Activated CD4-positive, alpha-beta T cell treated with anti-CD3 and anti-CD28 coated beads, Interleukin-2, amount 50 U/mL, for 16 hours (primary cell): ENCODE data around the gene UMAD1.
"Not testable (repeated sequence)": the region's sequence is repeated elsewhere in the genome, so short reads cannot be mapped to it uniquely, and the experiment has no call there.

ENCODE experiments used
- DNase-seq: peaks from one replicate; pipeline ENCODE4 v3.0.0-alpha.2; 2020

The UMAD1 gene

DNA sequence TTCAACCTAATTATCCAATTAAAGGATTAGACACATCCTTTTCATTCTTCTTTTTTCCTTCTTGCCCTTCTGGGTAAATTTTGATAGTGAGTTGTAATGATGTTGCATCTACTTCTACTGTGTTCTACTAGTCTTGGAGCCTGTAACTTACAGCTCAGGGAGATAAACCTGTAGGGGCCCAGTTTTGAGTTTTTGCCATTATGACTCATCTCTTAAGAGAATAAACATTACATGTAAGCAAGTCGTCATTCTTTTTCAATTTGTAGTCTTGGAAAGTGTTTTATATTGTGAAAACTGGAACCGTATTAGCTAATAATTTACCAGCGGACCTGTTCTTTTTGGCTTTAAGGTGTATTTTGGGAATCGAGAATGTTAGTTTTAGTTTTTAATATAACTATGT lies 167.6 kb downstream of the UMAD1 start:
- no peak for DNase-seq

DNA sequence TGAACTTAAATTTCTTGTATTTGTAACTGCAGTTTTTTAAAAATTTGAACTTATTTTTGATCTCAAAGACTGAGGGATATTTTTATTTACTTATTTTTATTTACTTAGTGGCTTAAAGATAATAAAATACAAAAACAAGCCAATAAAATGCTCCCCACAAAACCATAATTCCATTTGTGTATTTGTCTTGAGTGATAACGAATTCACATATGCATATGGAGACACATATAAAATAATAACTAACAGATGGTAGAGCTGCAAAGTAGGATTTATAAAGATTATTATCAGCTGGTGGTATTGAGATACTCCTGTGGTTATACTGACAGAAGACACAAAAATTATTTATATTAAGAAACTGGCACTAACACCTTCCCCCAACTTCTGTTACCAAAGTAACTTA lies 168.1 kb downstream of the UMAD1 start:
- no peak for DNase-seq

DNA sequence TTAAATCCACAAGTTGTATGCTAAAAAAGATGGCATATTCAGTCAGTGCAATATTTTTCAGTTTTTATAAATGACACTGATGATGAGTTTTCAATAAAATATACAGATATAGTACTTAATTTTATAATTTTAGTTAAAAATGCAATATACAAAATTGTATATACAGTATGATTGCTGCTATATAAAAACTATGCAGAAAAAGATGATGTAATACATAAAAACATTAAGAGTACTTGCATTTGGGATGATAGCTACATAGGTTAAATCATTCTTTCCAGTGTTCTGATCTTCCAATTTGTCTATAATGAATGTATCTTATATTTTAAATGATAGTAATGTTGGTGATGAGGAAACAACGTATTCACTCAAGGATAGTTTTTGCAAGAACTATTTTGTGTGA lies 169.8 kb downstream of the UMAD1 start:
- no peak for DNase-seq

DNA sequence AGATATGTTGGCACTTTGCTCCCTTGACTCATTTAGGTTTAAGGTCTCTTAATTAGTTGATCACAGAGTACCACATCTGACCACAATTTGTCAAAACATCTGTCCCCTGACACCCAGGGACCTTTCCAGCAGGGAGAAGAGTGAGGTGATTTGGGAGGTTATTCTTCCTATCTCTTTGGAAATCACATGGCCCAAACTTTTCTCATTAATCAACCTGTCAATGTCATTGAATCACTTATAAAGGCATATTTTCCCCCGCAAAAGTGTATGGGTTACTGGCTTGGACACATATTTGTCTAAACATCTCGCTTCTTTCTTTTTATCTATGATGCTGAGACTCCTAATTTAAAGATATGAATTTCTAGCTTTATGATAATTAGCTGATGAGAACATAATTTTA lies 170.3 kb downstream of the UMAD1 start:
- DNase-seq, result no peak

DNA sequence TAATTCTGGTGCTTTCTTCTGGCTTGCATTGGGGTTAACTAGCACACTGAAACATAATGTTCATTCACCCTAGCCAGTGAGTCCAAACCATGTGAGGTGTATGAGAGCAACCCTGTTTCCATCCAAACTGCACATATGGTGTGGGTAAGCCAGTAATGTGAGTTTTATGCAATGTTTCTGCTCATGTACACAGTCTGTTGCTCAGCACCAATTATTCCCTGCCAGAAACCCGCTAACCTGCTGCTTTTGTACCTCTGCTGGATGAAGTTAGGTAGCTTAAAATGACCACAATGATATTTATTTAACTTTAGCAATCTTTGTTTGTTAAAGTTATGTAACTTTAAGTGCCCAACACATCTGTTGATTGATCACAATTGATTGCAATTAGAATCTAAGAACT lies 171.6 kb downstream of the UMAD1 start:
- DNase-seq, result no peak

DNA sequence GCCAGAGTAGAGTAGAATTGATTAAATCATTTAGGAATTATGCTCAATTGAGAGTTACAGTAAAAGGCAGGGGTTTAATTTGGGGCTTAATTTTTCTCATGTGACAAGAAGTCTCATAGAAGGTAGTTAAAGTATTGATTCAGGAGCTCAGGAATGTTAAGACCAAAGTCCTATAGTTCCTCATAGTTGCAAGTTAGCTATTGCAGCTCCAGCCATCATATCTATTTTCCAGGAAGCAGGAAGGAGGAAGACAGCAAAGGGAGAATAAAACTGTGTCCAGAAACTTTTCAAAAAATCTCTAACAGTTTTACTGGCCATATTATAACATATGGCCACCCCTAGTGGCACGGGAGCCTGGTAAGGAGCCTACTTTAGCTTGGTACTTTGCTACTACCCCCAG lies 174.8 kb downstream of the UMAD1 start:
- DNase-seq, result no peak

DNA sequence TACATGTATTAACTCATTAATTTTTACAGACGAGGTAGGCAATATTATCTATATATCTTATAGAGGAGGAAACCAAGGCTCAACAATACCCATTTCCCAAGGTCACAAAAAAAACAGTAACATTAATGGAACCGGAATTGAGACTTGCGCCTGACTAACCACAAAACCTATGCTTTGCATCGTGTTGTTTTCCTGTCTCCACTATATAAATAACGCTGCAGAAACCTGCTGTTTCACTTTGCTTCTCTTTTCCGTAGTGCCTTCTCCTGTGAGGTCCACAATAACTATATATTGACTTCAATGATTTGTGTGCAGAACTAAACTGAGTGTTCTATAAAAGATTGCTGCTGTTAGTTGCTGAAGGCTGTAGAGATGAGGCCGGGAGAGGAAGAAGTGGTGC lies 175.5 kb downstream of the UMAD1 start:
- DNase-seq, result peak; percentile 51

DNA sequence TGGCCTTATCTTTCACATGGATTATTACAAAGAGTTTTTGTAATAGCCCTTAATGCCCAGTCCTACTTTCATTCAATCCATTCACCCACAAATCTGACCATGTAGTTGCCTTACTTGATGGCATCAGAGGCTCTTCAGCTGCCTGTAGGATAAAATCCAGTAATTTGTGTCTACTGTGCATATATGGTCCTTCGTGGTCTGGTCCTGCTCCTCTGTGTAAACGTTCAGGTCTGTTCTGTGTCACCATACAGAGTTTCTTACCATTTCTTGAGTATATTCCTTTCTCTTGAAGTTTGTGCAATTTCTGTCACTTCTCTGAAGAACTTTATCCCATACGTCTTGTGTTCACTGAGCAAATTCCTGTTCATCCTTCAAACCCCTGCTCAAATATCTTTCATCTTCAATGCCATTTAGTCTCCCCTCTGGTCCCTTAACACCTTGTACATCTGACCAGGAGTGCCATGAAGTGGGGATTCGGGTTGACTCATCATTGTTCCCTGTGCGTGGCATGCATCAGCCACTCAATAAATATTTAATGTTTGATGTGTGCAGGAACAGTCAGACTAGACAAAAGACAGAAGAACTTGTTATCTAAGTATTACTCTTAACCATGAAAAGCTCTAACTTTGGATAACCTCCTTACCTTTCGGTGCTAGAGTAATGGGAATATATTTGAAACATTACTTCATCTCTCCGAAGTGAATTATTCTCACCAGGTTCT lies 176.4 kb downstream of the UMAD1 start:
- DNase-seq, result peak; percentile 69

DNA sequence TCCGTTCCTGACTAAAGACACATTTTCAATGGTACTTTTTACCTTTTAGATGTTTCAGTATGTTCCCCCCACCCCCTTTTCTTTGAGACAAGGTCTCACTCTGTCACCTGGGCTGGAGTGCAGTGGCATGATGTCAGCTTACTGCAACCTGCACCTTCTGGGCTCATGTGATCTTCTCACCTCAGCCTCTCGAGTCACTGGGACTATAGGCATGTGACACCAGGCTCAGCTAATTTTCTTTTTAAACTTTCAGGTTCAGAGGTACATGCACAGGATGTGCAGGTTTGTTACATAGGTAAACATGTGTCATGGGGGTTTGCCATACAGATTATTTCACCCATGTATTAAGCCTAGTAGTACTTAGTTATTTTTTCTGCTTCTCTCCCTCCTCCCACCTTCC lies 177.2 kb downstream of the UMAD1 start:
- DNase-seq, result no peak

DNA sequence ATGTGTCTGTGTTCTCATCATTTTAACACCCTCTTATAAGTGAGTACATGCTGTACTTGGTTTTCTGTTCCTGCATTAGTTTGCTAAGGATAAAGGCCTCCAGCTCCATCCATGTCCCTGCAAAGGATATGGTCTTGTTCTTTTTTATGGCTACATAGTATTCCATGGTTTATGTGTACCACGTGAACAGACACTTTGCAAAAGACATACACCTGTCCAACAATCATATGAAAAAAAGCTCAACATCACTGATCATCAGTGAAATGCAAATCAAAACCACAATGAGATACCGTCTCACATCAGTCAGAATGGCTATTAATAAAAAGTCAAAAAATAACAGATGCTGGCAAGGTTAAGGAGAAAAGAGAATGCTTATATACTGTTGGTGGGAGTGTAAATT lies 177.6 kb downstream of the UMAD1 start:
- not testable (repeated sequence) for DNase-seq

DNA sequence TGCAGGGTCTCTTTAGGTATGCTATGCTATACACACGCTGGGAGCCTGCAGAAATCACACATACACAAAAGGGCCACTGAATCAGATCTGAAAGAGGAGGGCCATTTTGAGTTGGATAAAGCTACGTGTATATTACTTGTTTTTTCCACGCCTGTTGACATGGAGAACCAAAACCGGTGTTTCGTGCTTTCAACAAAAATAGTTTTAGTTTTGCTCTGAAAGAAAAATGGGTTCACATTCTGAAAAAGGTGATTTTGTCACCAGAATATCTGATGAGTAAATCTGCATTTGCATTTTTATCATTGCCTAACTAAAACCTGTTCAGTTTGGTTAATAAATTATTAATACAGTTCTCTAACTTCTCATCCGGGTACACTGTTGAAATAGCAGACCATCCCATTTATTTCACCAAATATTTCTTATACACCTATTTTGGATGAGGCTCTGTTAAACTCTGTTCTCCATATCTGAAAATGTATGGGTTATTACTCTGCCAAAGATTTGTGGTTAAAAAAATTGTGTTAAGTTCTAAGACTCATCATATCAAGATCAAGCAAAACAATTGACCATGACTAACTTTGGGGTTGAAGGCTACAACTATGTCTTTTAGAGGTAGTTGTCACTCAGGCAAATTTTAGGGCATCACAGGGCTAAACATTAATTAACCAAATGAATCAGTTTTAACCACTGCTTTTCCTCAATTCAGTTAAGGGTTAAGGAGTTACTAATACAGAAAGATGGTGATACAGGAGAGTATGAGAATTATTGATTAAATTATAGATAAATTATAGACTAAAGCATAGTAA lies 179.1 kb downstream of the UMAD1 start:
- peak; percentile 32 for DNase-seq

DNA sequence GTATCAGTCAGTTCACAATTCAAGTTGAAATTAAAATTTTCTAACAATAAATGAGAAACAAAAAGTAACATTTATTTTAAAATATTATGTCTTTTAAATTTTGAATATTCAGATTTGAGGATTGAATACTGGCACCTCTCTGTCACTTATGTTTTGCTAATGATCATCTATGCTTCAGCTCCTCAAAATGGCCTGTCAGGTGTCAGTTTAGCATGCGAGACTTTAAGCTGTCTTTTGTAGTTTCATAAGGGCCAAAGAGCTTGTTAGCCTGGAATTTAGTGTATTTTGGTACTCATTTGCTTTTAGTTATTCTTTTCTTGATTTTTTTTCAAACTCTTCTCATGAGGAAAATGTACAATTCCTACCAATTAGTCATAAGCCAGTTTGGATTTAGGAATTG lies 179.9 kb downstream of the UMAD1 start:
- DNase-seq, result no peak

DNA sequence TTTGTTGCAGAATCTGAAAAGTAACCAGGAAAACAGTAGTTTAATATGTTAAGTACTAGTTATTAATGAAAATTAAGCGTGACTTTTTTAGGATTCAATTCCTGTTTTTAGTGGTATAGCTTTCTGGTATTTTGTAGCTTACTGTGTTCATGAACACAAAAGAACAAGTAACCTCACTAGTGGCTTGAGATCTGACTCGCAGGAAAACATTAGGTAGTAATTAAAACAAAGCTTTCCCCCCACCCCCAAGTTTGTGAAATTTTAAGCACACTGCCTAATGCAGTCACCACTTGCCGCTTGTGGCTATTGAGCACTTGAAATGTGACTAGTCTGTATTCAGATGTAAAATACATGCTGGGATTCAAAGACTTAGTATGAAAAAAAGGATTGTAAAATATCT lies 180.4 kb downstream of the UMAD1 start:
- no peak for DNase-seq

DNA sequence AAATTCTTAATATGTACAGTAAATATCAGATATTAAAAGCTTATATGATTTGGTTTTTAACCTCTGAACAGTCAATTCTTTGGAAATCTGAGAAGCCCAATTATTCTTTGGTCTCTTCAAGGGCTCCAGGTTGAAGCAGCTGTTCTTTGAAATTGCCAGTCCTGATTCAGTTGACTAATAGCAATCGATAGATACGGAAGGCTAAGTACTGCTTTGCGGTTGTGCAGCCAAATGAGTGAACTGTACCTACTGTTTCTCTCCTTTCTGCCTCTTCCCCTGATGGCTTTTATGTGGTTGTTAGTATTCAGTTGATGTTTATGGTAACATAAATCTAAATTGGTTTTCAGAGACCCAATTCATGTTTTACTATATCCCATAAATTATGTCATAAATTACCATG lies 181.0 kb downstream of the UMAD1 start:
- no peak for DNase-seq

DNA sequence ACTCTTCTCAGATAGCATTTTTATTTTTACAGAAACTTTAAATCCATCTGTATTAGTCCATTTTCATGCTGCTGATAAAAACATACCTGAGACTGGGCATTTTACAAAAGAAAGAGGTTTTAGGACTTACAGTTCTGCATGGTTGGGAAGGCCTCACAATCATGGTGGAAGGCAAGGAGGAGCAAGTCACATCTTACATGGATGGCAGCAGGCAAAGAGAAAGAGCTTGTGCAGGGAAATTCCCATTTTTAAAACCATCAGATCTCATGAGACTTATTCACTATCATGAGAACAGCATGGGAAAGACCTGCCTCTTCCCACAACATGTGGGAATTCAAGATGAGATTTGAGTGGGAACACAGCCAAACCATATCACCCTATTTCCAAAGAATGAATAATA lies 184.7 kb downstream of the UMAD1 start:
- DNase-seq, result not testable (repeated sequence)

DNA sequence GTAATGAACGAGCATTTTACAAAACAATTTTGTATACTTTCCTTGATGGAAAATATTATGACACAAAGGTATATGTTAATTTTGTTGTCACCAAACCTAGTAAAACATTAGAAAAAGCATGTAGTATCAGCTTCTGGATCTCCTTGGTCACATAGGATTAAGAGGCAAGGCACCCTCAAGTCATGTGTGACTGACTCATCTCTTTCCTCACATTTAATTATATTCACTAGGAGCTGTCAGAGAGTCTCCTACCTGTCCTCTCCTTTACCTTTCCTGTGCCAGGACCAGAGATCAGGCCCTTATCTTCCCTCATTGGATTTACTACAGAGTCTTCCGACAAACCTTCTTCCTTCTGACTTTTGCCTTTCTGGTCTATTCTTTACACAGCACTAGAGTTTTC lies 189.1 kb downstream of the UMAD1 start:
- no peak for DNase-seq

DNA sequence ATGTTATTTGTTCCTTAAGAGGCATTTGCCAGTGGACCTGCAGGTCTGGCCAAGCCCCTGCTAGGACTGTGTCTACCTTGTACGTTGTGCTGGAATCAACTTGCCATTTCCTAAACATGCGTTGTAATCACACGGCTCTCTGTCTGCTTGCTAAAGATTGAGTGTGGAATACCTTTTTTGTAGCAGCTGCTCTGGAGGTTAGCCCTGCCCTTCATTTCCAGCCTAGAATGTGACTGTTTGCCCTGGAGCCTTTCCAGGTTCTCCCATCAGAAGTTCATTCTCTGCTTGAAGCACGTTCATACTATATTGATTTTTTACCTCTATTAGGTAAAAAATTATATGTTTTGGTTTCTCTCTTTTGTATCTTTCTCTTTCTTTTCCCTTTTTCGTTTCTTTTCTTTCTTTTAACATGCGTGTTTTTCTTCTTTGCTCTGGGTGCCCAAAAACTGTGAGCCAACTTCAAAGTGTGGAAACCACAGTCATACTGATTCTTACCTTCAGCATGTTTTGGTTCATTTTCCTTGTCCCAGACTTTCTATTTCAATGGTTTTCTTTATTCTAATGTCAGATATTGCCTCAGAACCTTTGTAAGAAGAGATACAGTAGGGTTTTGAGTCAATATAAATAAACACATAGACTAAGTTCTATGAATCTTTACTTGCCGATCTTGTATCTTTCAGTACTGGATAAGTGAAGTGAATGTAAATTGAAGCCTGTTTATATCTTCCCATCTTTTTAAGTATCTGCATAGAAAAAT lies 189.7 kb downstream of the UMAD1 start:
- peak; percentile 38 for DNase-seq

DNA sequence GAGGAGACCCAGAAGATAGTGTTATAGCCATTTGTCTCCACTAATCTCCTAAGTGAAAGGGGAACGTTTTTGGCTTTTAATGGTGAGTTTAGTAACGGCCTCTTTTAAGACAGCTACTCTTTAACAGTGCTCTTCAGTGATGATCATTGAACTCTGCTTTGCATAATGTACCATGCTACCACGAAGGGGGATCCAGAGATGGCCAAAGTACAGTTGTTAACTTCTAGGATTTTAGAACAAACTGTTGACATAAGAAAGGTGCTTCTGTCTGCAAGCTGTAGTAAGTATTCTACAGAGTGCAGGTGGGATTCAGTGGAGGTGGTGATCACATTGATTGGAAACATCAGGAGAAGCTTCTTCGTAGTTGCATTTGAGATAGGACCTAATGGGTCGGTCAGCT lies 192.0 kb downstream of the UMAD1 start:
- no peak for DNase-seq

DNA sequence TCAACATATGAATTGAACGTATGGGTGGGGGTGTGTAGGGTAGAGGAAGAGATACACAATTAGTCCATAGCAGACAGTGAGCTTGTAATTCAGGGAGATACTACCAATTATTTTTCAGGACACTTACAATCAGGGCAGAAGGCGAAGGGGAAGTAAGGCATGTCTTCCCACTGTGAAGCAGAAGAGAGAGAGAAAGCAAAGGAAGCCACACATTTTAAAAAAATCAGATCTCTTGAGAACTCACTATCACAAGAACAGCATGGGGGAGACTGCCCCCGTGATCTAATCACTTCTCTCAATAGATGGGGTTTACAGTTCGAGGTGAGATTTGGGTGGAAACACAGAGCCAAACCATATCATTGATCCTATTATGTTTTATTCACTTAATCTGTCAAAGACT lies 194.2 kb downstream of the UMAD1 start:
- DNase-seq, result no peak

DNA sequence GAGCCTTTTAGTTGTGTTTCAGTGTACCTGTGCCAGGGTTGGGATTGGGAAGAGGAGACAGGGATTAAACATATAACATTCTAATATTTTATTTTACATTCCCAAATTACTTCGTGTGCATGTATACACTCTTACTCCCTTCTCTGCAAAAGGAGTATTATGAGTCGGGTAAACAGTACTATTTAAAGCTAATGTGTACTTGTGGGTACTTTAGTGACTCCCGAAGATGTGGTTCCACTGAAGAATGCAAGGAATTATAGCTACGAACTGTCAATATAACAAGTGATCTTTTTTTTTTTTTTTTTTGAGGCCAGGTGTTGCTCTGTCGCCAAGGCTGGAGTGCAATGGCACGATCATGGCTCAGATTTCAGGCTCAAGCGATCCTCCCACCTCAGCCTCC lies 200.5 kb downstream of the UMAD1 start:
- DNase-seq, result no peak

DNA sequence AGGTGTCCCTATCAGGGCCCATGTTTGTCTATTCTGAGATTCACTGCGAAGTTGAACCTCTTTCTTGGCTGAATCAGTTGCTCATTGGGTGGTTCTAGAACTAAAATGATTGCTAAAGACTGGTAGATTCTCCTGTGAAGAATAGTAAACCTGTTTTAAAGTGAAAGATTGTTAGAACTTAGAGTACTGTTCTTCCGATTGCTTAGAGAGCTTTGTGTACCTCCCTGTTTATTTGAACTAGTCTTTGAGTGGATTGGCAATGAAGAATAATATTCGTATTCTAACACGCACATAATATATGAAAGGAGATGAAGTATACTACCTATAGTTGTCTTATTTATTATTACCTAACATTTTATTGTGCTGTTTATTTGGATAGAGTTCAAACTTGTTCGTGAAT lies 202.7 kb downstream of the UMAD1 start:
- DNase-seq, result no peak

DNA sequence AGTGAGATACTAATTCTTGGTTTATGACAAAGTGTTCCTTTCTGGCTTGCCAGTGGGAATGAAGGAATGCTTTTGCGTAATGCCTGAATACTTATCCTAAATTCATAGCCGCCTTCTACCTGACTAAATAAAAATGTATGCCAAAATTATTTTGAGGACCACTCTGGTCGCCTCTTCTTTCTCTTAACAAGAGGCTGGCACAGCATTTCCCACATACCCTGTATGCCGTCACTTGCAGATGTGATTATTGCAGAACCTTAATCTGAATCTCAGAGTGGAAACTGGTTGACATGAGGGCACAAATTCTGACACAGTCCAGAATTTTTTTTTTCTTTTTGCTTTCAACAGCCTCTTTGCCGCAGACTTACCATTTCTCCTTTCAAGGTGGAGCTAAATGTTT lies 203.4 kb downstream of the UMAD1 start:
- DNase-seq, result no peak

DNA sequence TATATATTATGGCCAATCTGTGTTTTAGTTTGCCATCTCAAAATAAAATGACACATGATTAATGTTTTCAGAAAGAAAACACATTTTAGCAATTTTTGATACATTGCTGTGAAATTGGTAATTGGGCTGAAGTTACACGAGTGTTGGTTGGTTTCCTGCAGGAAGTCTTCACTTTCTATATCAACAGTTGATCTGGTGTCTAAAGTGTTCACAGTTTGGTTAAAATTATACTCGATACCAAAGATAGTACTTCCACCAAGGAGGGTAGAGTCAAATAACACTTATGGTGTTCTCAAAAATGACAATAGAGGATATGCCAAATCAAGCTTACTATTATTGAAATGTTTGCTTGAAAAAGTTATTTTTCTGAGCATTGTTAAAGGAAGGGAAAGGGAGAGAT lies 207.7 kb downstream of the UMAD1 start:
- peak; percentile 23 for DNase-seq

DNA sequence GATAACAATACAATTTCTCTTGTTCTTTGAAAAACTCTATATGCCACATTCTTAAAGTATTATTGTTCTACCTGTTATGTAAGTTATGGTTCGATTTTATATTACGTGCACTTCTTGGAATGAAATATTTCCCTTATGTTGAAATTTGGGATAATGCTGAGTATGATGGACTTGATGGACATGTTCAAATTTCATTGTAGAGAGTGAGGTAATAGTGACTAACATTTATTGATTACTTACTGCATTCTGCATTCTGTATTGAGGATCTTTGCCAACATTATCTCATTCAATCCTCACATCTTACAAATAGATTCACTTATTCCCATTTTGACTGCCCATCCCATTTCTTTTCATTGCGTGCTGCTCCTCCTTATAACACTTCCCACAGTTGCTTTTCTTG lies 208.3 kb downstream of the UMAD1 start:
- no peak for DNase-seq
